Head of caudate nucleus (tissue), 42 donors: Measurements from ENCODE around the gene MARCHF10.

Experiments
- DNase-seq, 42 donors: peaks; one replicate each; pipeline versions ENCODE4 v3.0.0 to v3.0.0-alpha.2; 2020 to 2021; ENCODE audit warnings: mixed read lengths in 7 of 42
- intact Hi-C: fragments of 100-400 bp; cut with DNase I; formaldehyde crosslinking; loops from one replicate; pipeline ENCODE4 v1.15.0; 2022

The MARCHF10 gene

DNA sequence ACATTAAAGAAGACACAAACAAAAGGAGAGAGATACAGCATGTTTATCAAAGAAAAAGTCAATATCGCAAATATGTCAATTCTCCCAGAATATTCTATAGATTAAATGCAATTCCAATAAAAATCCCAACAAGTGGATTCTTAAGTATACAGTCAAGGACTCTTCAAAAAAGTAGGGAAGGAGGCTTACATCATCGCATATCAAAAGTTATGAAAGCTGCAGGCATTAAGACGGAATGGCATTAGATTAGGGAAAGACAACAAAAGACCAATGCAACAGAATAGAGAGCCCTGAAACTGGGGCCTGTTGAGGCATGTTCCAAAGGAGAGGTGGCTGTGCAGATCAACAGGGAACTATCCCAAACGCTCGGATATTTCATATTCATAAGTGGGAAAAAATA is 76.0 kb downstream of the MARCHF10 start:
- no peak for DNase-seq
- intact Hi-C loops, result no loop called here

- intact Hi-C loops, result no loop called here
- DNase-seq, result peak in 2 of 42 donors; percentile 10 to 28
Observed at GRCh38 chr17:62727916-62728672, 80.0 kb downstream of the MARCHF10 start.

DNA sequence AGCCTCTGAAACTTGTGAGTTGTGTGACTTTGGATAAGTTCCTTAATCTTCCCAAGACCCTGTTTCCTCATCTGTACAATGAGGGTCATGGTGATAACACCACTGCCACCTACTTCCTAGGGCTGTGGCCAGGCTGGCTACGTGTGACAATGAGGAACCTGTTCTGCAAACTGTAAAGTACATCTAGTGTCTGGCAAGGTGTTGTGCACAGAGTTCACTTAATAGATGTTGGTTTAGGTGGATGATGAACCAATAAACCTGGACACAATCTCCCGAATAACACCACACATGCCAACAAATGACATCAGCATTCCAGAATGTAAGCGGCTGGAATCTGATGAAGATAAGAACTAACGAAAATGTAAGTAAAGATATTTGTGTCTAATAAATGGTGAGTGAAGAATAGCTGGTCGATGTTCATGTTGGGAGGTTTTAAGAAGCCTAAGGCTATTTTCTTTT is 82.3 kb downstream of the MARCHF10 start:
- intact Hi-C loops, result no loop called here
- peak in 2 of 42 donors; percentile 5 to 10 for DNase-seq

- intact Hi-C loops, result no loop called here
- DNase-seq, result peak in 40 of 42 donors; percentile 37 to 90 (median 69)
Observed at GRCh38 chr17:62724398-62725146, 83.5 kb downstream of the MARCHF10 start.

- intact Hi-C loops, result no loop called here
- DNase-seq, result peak in 2 of 42 donors; percentile 9 to 15
Observed at GRCh38 chr17:62723842-62724241, 84.3 kb downstream of the MARCHF10 start.

GRCh38 chr17:62722625-62723024 is 85.5 kb downstream of the MARCHF10 start:
- intact Hi-C loops, result no loop called here
- DNase-seq, result no peak

DNA sequence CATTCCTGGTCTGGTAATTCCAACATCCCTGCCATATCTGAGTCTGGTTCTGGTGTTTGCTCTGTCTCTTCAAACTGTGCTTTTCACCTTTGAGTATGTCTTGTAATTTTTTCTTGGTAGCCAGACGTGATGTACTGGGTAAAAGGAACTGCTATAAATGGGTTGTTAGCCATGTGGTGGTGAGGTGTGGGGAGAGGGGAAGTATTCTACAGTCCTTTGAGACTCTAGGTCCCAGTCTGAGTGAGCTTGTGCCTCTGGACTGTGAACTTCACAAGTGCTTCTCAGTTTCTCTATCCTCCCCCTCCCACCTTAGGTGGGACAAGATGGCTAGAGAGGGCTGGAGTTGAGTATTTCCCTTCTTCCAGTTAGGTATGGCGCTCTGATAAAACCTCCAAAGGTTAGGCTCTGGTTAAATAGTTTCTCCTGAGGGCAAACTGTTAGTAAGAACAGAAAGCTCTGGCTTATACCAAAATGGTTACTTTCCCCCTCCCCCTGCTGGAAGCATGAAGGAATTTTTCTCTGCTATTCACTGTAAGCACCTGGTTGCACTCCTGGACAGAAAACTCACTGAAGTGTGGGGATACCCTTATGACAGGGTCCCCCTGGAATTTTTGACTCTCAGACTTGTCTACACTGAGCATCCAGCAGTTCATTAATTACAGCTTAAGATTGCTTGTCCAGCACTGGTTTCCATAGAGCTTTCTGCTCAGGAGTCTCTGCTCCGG is 87.8 kb downstream of the MARCHF10 start:
- intact Hi-C loops, result no loop called here
- DNase-seq, result peak in 2 of 42 donors; percentile 11 to 23

GRCh38 chr17:62719586-62719985 is 88.5 kb downstream of the MARCHF10 start:
- intact Hi-C loops, result no loop called here
- DNase-seq, result no peak

DNA sequence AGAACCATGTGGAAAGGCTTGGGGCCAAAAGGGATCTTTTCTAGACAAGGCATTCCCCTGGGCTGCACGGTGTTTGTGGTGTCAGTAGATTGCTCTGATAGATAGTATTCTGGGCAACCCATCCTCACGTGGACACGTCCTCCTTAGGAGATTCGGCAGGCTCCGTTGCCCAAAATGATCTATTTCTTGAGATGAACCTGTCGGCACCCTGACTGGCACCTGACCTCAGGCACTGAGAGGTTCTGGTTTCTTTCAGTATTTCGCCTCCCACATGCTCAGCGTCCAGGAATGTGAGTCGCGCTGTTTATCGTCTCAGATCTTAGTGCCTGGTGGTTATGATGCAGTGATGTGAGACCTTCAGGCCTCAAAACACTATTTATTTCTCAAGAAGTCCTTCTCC is 89.7 kb downstream of the MARCHF10 start:
- DNase-seq, result peak in 3 of 42 donors; percentile 11 to 34 (median 20)
- intact Hi-C loops, result no loop called here

GRCh38 chr17:62717889-62718288 is 90.2 kb downstream of the MARCHF10 start:
- intact Hi-C loops, result no loop called here

GRCh38 chr17:62717589-62717855 is 90.6 kb downstream of the MARCHF10 start:
- peak in 1 of 42 donors; percentile 15 for DNase-seq
- intact Hi-C loops, result no loop called here

More at GRCh38 chr17:62717889-62718288, 90.2 kb downstream of the MARCHF10 start:
- peak in 4 of 42 donors; percentile 1 to 29 (median 22) for DNase-seq

DNA sequence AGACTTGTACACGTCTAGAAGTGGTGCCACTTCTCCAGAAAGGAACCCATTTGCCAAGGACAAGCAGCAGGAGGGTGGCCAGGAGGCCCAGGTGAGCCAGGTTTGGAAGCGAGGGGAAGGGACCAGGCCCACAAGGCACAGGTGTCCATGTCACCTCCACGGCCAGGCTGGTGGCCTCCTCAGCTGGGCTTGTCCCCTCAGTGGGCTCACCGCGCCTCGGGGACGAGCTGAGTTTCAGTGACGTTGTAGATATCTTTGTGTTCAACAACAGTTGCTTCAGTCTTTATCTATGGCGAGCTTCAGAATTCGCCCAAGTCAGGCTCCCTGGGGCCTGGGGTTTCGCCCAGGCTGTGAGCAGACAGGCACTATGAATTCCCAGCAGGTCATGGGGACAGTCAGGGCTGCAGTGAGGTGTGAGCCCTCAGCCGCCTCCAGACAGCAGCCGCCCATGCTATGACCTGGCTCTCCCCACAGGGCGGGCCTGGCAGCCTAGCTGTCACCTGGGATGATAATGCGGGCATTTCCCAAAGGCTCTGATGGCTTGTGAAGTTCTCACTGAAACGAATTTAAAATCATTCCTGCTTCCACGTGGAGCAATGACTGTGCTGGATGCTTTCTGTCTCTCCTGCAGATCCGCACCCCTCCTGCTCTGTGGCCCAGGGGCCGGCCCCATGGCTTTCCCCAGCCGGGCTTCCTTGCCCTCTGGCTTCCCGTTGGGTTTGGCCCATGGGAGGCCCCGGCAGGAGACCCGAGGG is 91.1 kb downstream of the MARCHF10 start:
- peak in 5 of 42 donors; percentile 7 to 40 (median 23) for DNase-seq
- intact Hi-C loops, result no loop called here

DNA sequence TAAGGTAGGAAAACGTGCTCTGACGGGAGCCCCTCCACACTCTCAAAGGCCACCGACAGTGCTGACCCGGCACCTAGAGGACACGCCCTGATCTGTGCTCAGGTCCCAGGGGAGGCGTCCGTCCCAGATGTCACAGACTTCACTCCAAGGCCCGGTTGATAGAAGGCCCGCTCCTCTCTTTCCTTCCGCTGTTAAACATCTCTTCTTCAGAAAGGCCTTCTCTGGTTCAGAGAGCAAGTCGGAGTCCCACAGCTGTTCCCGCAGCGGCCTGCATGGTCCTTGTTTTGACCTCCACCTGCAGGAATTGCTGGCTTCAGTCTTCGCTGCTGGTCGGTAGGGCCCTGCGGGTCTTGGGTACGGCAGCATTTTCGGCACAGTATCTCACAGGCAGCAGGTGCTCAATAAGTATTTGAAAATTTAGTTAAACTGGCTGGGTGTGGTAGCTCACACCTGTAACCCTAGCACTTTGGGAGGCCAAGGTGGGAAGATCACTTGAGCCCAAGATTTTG is 92.2 kb downstream of the MARCHF10 start:
- intact Hi-C loops, result no loop called here
- peak in 3 of 42 donors; percentile 15 to 32 (median 18) for DNase-seq

GRCh38 chr17:62714016-62714777 is 93.9 kb downstream of the MARCHF10 start:
- peak in 5 of 42 donors; percentile 6 to 42 (median 23) for DNase-seq
- intact Hi-C loops, result no loop called here

DNA sequence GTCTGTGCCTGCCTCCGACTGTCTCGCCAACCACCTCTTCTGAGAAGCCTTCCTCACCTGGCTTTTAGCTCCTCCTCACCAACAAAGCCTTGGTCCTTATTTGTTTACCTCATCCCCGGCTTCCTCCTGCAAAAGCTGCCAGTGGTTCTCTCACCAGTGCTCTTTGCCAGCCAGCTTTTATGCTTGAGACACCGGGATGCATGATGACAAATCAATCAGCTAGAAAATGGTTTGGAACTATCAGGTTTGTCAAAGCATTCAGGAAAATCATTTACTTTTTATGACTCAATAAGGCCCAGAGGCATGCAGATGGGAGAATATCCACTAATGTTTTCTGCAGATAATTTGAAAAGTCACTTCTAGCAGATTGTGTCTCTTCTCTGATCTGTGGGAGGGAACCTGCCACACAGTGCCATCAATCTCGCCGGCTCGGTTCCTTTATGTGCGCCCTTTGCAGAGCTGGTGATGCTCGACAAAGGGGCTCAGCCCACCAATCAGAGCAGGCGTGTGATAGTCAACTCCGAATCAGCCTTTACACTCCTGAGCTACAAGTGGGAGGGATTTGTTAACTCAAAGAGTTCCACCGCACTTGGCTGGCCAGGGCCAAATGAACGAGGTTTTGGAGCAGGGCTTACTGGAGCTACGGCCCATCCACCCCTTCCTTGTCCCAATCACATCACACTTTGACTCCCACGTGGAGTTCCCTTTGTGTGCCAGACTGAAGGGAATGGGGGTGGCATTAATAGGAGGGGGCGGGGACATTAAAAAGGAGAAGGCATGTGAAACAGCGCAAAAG is 94.8 kb downstream of the MARCHF10 start:
- DNase-seq, result peak; percentile 24 to 87 (median 64)
- intact Hi-C loops, result no loop called here

- peak; percentile 38 to 92 (median 73) for DNase-seq
- intact Hi-C loops, result no loop called here
Observed at GRCh38 chr17:62712171-62712581, 95.9 kb downstream of the MARCHF10 start.

- intact Hi-C loops, result no loop called here
- peak in 3 of 42 donors; percentile 5 to 17 (median 7) for DNase-seq
Observed at GRCh38 chr17:62708587-62708986, 99.5 kb downstream of the MARCHF10 start.
